A549 (cell line): ENCODE measurements around the gene ATAD3A.

Experiments used
- CHD2 ChIP-seq: fragments of 150-350 bp; IDR thresholded peaks from 2 replicates; pipeline ENCODE4 v1.6.1; 2014; ENCODE audit warnings: low read length; ENCODE audit not compliant: partially characterized antibody
- CTCF ChIP-seq: fragments of >200 bp; sonication (Bioruptor Twin); formaldehyde crosslinking; IDR thresholded peaks from 3 replicates; pipeline ENCODE4 v1.5.1; 2016
- ESRRA ChIP-seq: fragments of 150-350 bp; IDR thresholded peaks from 2 replicates; pipeline ENCODE4 v1.6.1; 2014; ENCODE audit warnings: mild to moderate bottlenecking, low read length, borderline replicate concordance
- FOSL2 ChIP-seq, 2 experiments: fragments of 450-650 bp in 1 of 2; fragments of >200 bp in 1 of 2; sonication (Bioruptor Twin) in 1 of 2; formaldehyde crosslinking; IDR thresholded peaks; 2 replicates each; pipeline versions ENCODE4 v1.5.0 to v1.6.1; 2016 to 2020; ENCODE audit warnings: mild to moderate bottlenecking in 1 of 2, moderate library complexity in 1 of 2
- HDAC2 ChIP-seq: fragments of 200-600 bp; sonication (generic); IDR thresholded peaks from 2 replicates; pipeline ENCODE4 v1.6.1; 2016
- POLR2A ChIP-seq: IDR thresholded peaks from 2 replicates; pipeline ENCODE4 v1.6.1; 2012; ENCODE audit warnings: mild to moderate bottlenecking, low read length
- RCOR1 ChIP-seq: fragments of 150-350 bp; IDR thresholded peaks from 2 replicates; pipeline ENCODE4 v1.6.1; 2014; ENCODE audit warnings: antibody characterized with exemption, low read length, low read depth
- RFX5 ChIP-seq: fragments of 450-650 bp; IDR thresholded peaks from 2 replicates; pipeline ENCODE4 v1.7.1; 2014; ENCODE audit warnings: antibody characterized with exemption, mild to moderate bottlenecking, moderate library complexity
- RNF2 ChIP-seq: fragments of 200-600 bp; sonication (generic); IDR thresholded peaks from 2 replicates; pipeline ENCODE4 v1.6.1; 2016; ENCODE audit warnings: low read depth, mild to moderate bottlenecking, antibody characterized with exemption, moderate library complexity, borderline replicate concordance
- TFCP2L1 ChIP-seq: fragments of 250-450 bp; sonication (Bioruptor Pico); IDR thresholded peaks from 2 replicates; pipeline ENCODE4 v1.5.0; 2021; ENCODE audit warnings: mild to moderate bottlenecking
- TF ChIP-seq, protein P1 (sequence below): IDR thresholded peaks from 2 replicates; pipeline ENCODE4 v1.6.1; 2012

DNA sequence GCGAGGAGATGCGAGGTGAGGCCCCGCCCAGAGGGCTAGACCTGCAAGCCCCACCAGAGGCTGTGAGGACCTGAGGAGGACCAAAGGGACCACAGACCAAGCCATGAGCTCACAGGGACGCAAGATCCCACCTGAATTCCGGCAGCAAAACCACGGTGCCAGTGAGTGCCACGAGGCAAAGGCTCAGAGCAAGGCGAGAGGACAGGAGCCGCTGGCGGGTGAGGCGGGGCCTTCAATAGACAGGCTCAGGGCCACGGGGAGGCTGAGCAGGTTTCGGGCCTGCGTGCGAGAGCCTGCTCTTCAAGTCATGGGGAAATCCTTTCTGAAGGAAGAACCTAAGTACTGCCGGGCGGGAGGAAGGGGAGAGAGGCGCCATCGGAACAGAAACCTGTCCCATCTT is 35.5 kb downstream of the ATAD3A start:
- TF ChIP-seq POLR2A (no peak), RFX5 (no peak), RCOR1 (no peak), CTCF (no peak), HDAC2 (no peak), CHD2 (no peak), FOSL2 (IDR thresholded peaks at IDR 0.05) (no peak), FOSL2 (CRISPR knock-in tag; IDR thresholded peaks at IDR 0.05) (no peak), RNF2 (no peak), ESRRA (no peak), TFCP2L1 (CRISPR knock-in tag) (no peak)
- TF ChIP-seq, protein P1, sequence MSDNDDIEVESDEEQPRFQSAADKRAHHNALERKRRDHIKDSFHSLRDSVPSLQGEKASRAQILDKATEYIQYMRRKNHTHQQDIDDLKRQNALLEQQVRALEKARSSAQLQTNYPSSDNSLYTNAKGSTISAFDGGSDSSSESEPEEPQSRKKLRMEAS: no peak
